ENCODE data around the gene FAM47E. TPM values are rescaled to one million over a fixed set of nuclear protein-coding genes. Genes with fewer than 3 reads are reported as not detected.

Gene FAM47E
- total and polyA plus RNA-seq, 9 of the 15 experiments (the other 6 are each of a cell fraction or from before 2014, with no cell fraction given): 3.7 to 15.6 (median 6.4) TPM

- Histone ChIP-seq H3K4me3 (no peak overlapping the region), H3K27ac (ENCODE audit: extremely low read depth, low read depth, low read length) (no peak overlapping the region), H4K20me1 (replicated peaks; ENCODE audit: control insufficient read depth, insufficient read depth, low read length) (no peaks in the 10 kb centered on the region), H3K79me2 (ENCODE audit: control insufficient read depth, insufficient read depth, low read length) (no peaks in the 10 kb centered on the region), H3K27me3 (ENCODE audit: control insufficient read depth in 2 of 2, insufficient read depth in 2 of 2, low read length in 2 of 2) (no peaks in the 10 kb centered on the region), H3K4me1 (replicated peaks in 1 of 2; ENCODE audit: control insufficient read depth in 2 of 2, insufficient read depth in 2 of 2, low read length in 2 of 2) (peaks cover 8 to 18% of the 10 kb centered on the region in 2 experiments; a peak in 4 of 5 replicates), H2AFZ (ENCODE audit: low read depth, low read length) (no peak overlapping the region), H3K9me3 (replicated peaks; ENCODE audit: control insufficient read depth, insufficient read depth, low read depth, low read length) (no peaks in the 10 kb centered on the region), H3K9ac (ENCODE audit: insufficient read depth in 1 of 2, low read depth in 2 of 2, low read length in 2 of 2) (no peak overlapping the region), H3K9me1 (ENCODE audit: control insufficient read depth, insufficient read depth, low read length) (no peaks in the 10 kb centered on the region), H3K36me3 (ENCODE audit: control insufficient read depth, insufficient read depth, low read length) (no peaks in the 10 kb centered on the region), H3K4me2 (ENCODE audit: insufficient read depth, low read length) (no peak overlapping the region)
- intact Hi-C loops (cut with micrococcal nuclease) (loop anchor here (10.0 kb wide), 1 partner anchor 121 kb away; no protein-coding TSS in a partner anchor), in situ Hi-C loops (cut with MboI) (no loop called here)
- no peak for ATAC-seq
- BruUV-seq (replicated peaks): no TSS peak
- WGBS (ENCODE audit: insufficient coverage, low coverage, missing lambda C conversion rate): 69% methylated on average over 3 of the region's 6 CpGs
- TF ChIP-seq ZNF277 (CRISPR knock-in tag; IDR thresholded peaks at IDR 0.05; ENCODE audit: borderline replicate concordance) (no peak), ZNF133 (CRISPR knock-in tag; IDR thresholded peaks at IDR 0.05) (no peak), HNRNPL (IDR thresholded peaks at IDR 0.05; ENCODE audit: low read depth, low read length) (no peak), THRAP3 (IDR thresholded peaks at IDR 0.05; ENCODE audit: borderline replicate concordance) (no peak), ZNF41 (CRISPR knock-in tag; conservative IDR thresholded peaks at IDR 0.05) (no peak), POLR2B (IDR thresholded peaks at IDR 0.05; ENCODE audit: low read depth, partially characterized antibody) (no peak), KDM4B (IDR thresholded peaks at IDR 0.05; ENCODE audit: borderline replicate concordance in 2 of 2, low read depth in 1 of 2) (no peak), SAFB (IDR thresholded peaks at IDR 0.05; ENCODE audit: borderline replicate concordance, low read depth, low read length) (no peak), GATAD2A (IDR thresholded peaks at IDR 0.05) (no peak)
- FAIRE-seq: no peak
- ChIA-PET POLR2A (no interaction called here), CTCF (ENCODE audit: low intra/inter-chr PET ratio) (no interaction called here)
- DNase-seq (ENCODE audit: extremely low read depth in 1 of 4, low spot score in 3 of 4): no peak
These were observed 2.0 kb downstream of the FAM47E start for GRCh38 chr4:76253511-76253910.
